Measurements from ENCODE around the gene CACNG8. TPM values are rescaled to one million over a fixed set of nuclear protein-coding genes. Genes with fewer than 3 reads are reported as not detected.

Gene CACNG8
- total RNA-seq, 4 donors from 2014 or later: 0.02 to 0.10 (median 0.05) TPM

MicroRNAs encoded within 50 kb of the gene (microRNA counts, 767-probe panel; counts per million panel counts)
- microRNA hsa-miR-935: 356 to 448 counts per million in 2 donors

Other genes with a start within 250 kb of the CACNG8 start
- under 1 TPM in 3 of 4 donors, not detected in 1; 0.31 to 0.52 (median 0.35) TPM for gene NLRP12, start 138.6 kb upstream of the CACNG8 start, total RNA-seq
- gene MYADM, start 95.1 kb upstream of the CACNG8 start, total RNA-seq: 10 to 100 TPM in 2 of 4 donors, 1 to 10 TPM in 2; 4.5 to 12.6 (median 8.8) TPM
- not detected for gene PRKCG, start 80.7 kb upstream of the CACNG8 start, total RNA-seq
- gene CACNG7, start 53.7 kb upstream of the CACNG8 start, total RNA-seq: not detected
- 10 to 100 TPM; 25.2 to 50.3 (median 31.0) TPM for gene CACNG6, start 28.7 kb downstream of the CACNG8 start, total RNA-seq
- gene VSTM1, start 101.0 kb downstream of the CACNG8 start, total RNA-seq: not detected
- gene TARM1, start 118.4 kb downstream of the CACNG8 start, total RNA-seq: not detected
- gene OSCAR, start 137.9 kb downstream of the CACNG8 start, total RNA-seq: 1 to 10 TPM in 1 of 4 donors, under 1 TPM in 2, not detected in 1; 0.29 to 3.0 (median 0.69) TPM
- gene NDUFA3, start 139.9 kb downstream of the CACNG8 start, total RNA-seq: 10 to 100 TPM; 29.5 to 84.9 (median 60.6) TPM
- gene TFPT, start 152.7 kb downstream of the CACNG8 start, total RNA-seq: 10 to 100 TPM in 3 of 4 donors, 1 to 10 TPM in 1; 7.5 to 18.1 (median 17.5) TPM
- 10 to 100 TPM; 26.6 to 39.4 (median 37.2) TPM for gene PRPF31, start 152.8 kb downstream of the CACNG8 start, total RNA-seq
- 10 to 100 TPM in 2 of 4 donors, 1 to 10 TPM in 2; 5.1 to 14.0 (median 10.2) TPM for gene CNOT3, start 174.8 kb downstream of the CACNG8 start, total RNA-seq
- gene LENG1, start 196.8 kb downstream of the CACNG8 start, total RNA-seq: 10 to 100 TPM in 3 of 4 donors, 1 to 10 TPM in 1; 6.5 to 14.2 (median 11.9) TPM
- gene TMC4, start 210.2 kb downstream of the CACNG8 start, total RNA-seq: 1 to 10 TPM in 1 of 4 donors, under 1 TPM in 1, not detected in 2; 0.87 to 1.6 TPM
- 10 to 100 TPM; 11.6 to 36.4 (median 19.3) TPM for gene MBOAT7, start 226.6 kb downstream of the CACNG8 start, total RNA-seq
- 10 to 100 TPM; 40.9 to 48.9 (median 43.9) TPM for gene TSEN34, start 228.4 kb downstream of the CACNG8 start, total RNA-seq
- 1,000 to 10,000 TPM; 1,002 to 1,381 (median 1,253) TPM for gene RPS9, start 237.9 kb downstream of the CACNG8 start, total RNA-seq

Data from gastrocnemius medialis (tissue), 4 donors.